Iris pigment epithelial cell (primary cell): ENCODE results near the gene FAM209A.
"Not testable (repeated sequence)": the region's sequence is repeated elsewhere in the genome, so short reads cannot be mapped to it uniquely, and the experiment has no call there.

Source experiments
- DNase-seq: peaks from one replicate; pipeline ENCODE4 v3.0.0-alpha.2; 2011; ENCODE audit warnings: low read depth

The FAM209A gene

GRCh38 chr20:56524444-56524843 lies at the start of gene FAM209A:
FAM209A (plus strand) TSS chr20:56524744; CDS start chr20:56524809, 65 bp downstream.
- DNase-seq = not testable (repeated sequence)

- DNase-seq = no peak
These were observed 40.6 kb upstream of the FAM209A start for GRCh38 chr20:56483970-56484369.

GRCh38 chr20:56487216-56487615 lies 37.3 kb upstream of the FAM209A start:
- no peak for DNase-seq

- DNase-seq = no peak
These were observed 36.0 kb upstream of the FAM209A start for GRCh38 chr20:56488566-56488965.

GRCh38 chr20:56501116-56501515 lies 23.4 kb upstream of the FAM209A start:
- DNase-seq = no peak

- DNase-seq = no peak
These were observed 20.6 kb upstream of the FAM209A start for GRCh38 chr20:56503916-56504315.

GRCh38 chr20:56504373-56505005 lies 20.1 kb upstream of the FAM209A start:
- no peak for DNase-seq

- DNase-seq = peak; percentile 31
These were observed 18.4 kb upstream of the FAM209A start for GRCh38 chr20:56506103-56506502.

- no peak for DNase-seq
These were observed 12.6 kb upstream of the FAM209A start for GRCh38 chr20:56511926-56512325.

GRCh38 chr20:56513161-56514150 lies 11.1 kb upstream of the FAM209A start:
- peak; percentile 4 for DNase-seq

- DNase-seq = no peak
These were observed 7.9 kb upstream of the FAM209A start for GRCh38 chr20:56516631-56517030.

GRCh38 chr20:56517211-56517610 lies 7.3 kb upstream of the FAM209A start:
- DNase-seq = no peak

- DNase-seq = no peak
These were observed 6.9 kb upstream of the FAM209A start for GRCh38 chr20:56517641-56518040.

GRCh38 chr20:56518126-56518525 lies 6.4 kb upstream of the FAM209A start:
- no peak for DNase-seq

- DNase-seq = no peak
These were observed 5.7 kb upstream of the FAM209A start for GRCh38 chr20:56518721-56519398.

- DNase-seq = no peak
These were observed 5.0 kb upstream of the FAM209A start for GRCh38 chr20:56519551-56519950.

- no peak for DNase-seq
These were observed 4.4 kb upstream of the FAM209A start for GRCh38 chr20:56520180-56520579.

GRCh38 chr20:56520746-56521354 lies 3.7 kb upstream of the FAM209A start:
- not testable (repeated sequence) for DNase-seq

GRCh38 chr20:56522311-56522710 lies 2.2 kb upstream of the FAM209A start:
- DNase-seq = no peak

GRCh38 chr20:56527521-56527920 lies 3.0 kb downstream of the FAM209A start:
- no peak for DNase-seq

GRCh38 chr20:56532946-56533345 lies 8.4 kb downstream of the FAM209A start, which contains the start of gene FAM209B:
FAM209B (plus strand) TSS chr20:56533246; CDS start chr20:56533342, 96 bp downstream.
- DNase-seq = not testable (repeated sequence)

- no peak for DNase-seq
These were observed 13.5 kb downstream of the FAM209A start for GRCh38 chr20:56537997-56538396.
